CD4-positive, alpha-beta memory T cell (primary cell): ENCODE data around the gene DUSP19. TPM values are rescaled to one million over a fixed set of nuclear protein-coding genes. Genes with fewer than 3 reads are reported as not detected.
A peak's percentile ranks its signal among the peaks of the same experiment; 100 is the strongest.

Experiments used
- CTCF ChIA-PET: fragments of 350-600 bp; sonication (Branson Sonifier 250); formaldehyde crosslinking; loops from one replicate; lab custom pipeline; 2021; ENCODE audit warnings: inconsistent platforms; ENCODE audit not compliant: partially characterized antibody; lab: Charles Lee
- POLR2A ChIA-PET: fragments of 350-600 bp; sonication (Branson Sonifier 250); formaldehyde crosslinking; loops from one replicate; lab custom pipeline; 2021; ENCODE audit not compliant: partially characterized antibody; lab: Charles Lee
- DNase-seq, 5 donors: peaks; one replicate each; pipeline versions ENCODE4 v3.0.0 to v3.0.0-alpha.2; 2020 to 2022; ENCODE audit warnings: mixed read lengths in 1 of 5
- H3K27ac ChIP-seq: one replicate; pipeline ENCODE4 v1.7.0; 2013; ENCODE audit warnings: low read depth, low read length
- H3K27me3 ChIP-seq: 2 replicates; pipeline ENCODE4 v1.7.0; 2013; ENCODE audit warnings: mild to moderate bottlenecking, low read length, moderate library complexity; ENCODE audit not compliant: insufficient read depth
- H3K36me3 ChIP-seq: 2 replicates; pipeline ENCODE4 v1.7.0; 2013; ENCODE audit warnings: mild to moderate bottlenecking, low read length, moderate library complexity; ENCODE audit not compliant: insufficient read depth
- H3K4me1 ChIP-seq: 2 replicates; pipeline ENCODE4 v1.7.0; 2013; ENCODE audit warnings: mild to moderate bottlenecking, low read length, moderate library complexity; ENCODE audit not compliant: insufficient read depth
- H3K4me3 ChIP-seq, 2 donors: one replicate each; pipeline ENCODE4 v1.7.0; 2013; ENCODE audit warnings: low read length in 2 of 2, mild to moderate bottlenecking in 1 of 2
- H3K9me3 ChIP-seq, 2 donors: one replicate each; pipeline ENCODE4 v1.7.0; 2013; ENCODE audit warnings: low read length in 2 of 2, control low read depth in 1 of 2; ENCODE audit not compliant: control insufficient read depth in 1 of 2
- H3K27ac Mint-ChIP-seq, 7 donors: one replicate each; pipeline ENCODE4 v1.8.0; 2020 to 2021; ENCODE audit warnings: mixed read lengths in 7 of 7, mild to moderate bottlenecking in 6 of 7, inconsistent platforms in 3 of 7, moderate library complexity in 3 of 7
- H3K27me3 Mint-ChIP-seq, 2 donors: one replicate each; pipeline ENCODE4 v1.8.0; 2020 to 2021; ENCODE audit warnings: mixed read lengths in 2 of 2
- H3K36me3 Mint-ChIP-seq, 2 donors: one replicate each; pipeline ENCODE4 v1.8.0; 2020 to 2021; ENCODE audit warnings: mixed read lengths in 2 of 2, inconsistent platforms in 1 of 2, mild to moderate bottlenecking in 1 of 2
- H3K4me1 Mint-ChIP-seq, 4 donors: one replicate each; pipeline ENCODE4 v1.8.0; 2020 to 2021; ENCODE audit warnings: mixed read lengths in 4 of 4, mild to moderate bottlenecking in 1 of 4
- H3K4me3 Mint-ChIP-seq, 8 donors: one replicate each; pipeline ENCODE4 v1.8.0; 2020 to 2021; ENCODE audit warnings: mixed read lengths in 8 of 8, mild to moderate bottlenecking in 7 of 8, moderate library complexity in 6 of 8, inconsistent platforms in 3 of 8
- H3K9me3 Mint-ChIP-seq, 8 donors: one replicate each; pipeline ENCODE4 v1.8.0; 2020 to 2021; ENCODE audit warnings: mixed read lengths in 8 of 8, mild to moderate bottlenecking in 5 of 8, inconsistent platforms in 3 of 8, moderate library complexity in 1 of 8
- intact Hi-C: fragments of 100-400 bp; cut with micrococcal nuclease; formaldehyde crosslinking; loops from one replicate; pipeline ENCODE4 v1.15.1; 2023
- polyA plus RNA-seq, 2 donors: library from polyadenylated mRNA; unstranded; fragments of 300-500 nt; fragmentation: Illumina TruSeq; gene quantifications; one replicate each; pipeline ENCODE4 v1.2.3, GENCODE V29; 2021
- total RNA-seq, 2 experiments: library from RNA; stranded (reverse); gene quantifications; one replicate each; pipeline ENCODE4 v1.2.3, GENCODE V29; 2021

Gene DUSP19
- total and polyA plus RNA-seq, 4 experiments from 2014 or later: 0.49 to 3.7 (median 2.4) TPM

GRCh38 chr2:183068561-183068960 lies 10.0 kb upstream of the DUSP19 start:
- Histone ChIP-seq H3K27ac (no peak overlapping the region), H3K9me3 (no peaks in the 10 kb centered on the region), H3K27me3 (no peaks in the 10 kb centered on the region), H3K36me3 (no peaks in the 10 kb centered on the region), H3K4me1 (no peaks in the 10 kb centered on the region), H3K4me3 (no peak overlapping the region)
- no peaks in the 10 kb centered on the region for H3K9me3 Mint-ChIP-seq
- no peak overlapping the region for H3K27ac Mint-ChIP-seq
- H3K4me1 Mint-ChIP-seq: no peaks in the 10 kb centered on the region
- peaks cover 14 to 20% of the 10 kb centered on the region in 2 donors for H3K27me3 Mint-ChIP-seq
- intact Hi-C loops: no loop called here
- H3K36me3 Mint-ChIP-seq: no peaks in the 10 kb centered on the region
- ChIA-PET POLR2A (no interaction called here), CTCF (interaction anchor here (0.6 to 2.5 kb wide), 3 partner anchors 10 to 364 kb away, joined by 3 to 8 read pairs (median 3); partner anchors contain the start of gene DUSP19)
- DNase-seq: no peak
- no peak overlapping the region for H3K4me3 Mint-ChIP-seq

- H3K27ac Mint-ChIP-seq: no peak overlapping the region
- H3K9me3 Mint-ChIP-seq: no peaks in the 10 kb centered on the region
- CTCF ChIA-PET: interaction anchor here (0.6 to 2.5 kb wide), 3 partner anchors 9 to 365 kb away, joined by 3 to 8 read pairs (median 3); partner anchors contain the start of gene DUSP19
- Histone ChIP-seq H3K9me3 (no peaks in the 10 kb centered on the region), H3K27me3 (no peaks in the 10 kb centered on the region), H3K4me3 (no peak overlapping the region), H3K36me3 (no peaks in the 10 kb centered on the region), H3K4me1 (no peaks in the 10 kb centered on the region), H3K27ac (no peak overlapping the region)
- POLR2A ChIA-PET: no interaction called here
- no peaks in the 10 kb centered on the region for H3K4me1 Mint-ChIP-seq
- no peak overlapping the region for H3K4me3 Mint-ChIP-seq
- no peak for DNase-seq
- peaks cover 14 to 18% of the 10 kb centered on the region in 2 donors for H3K27me3 Mint-ChIP-seq
- no peaks in the 10 kb centered on the region for H3K36me3 Mint-ChIP-seq
- intact Hi-C loops: no loop called here
Measured at GRCh38 chr2:183069174-183069573, 9.4 kb upstream of the DUSP19 start.

DNA sequence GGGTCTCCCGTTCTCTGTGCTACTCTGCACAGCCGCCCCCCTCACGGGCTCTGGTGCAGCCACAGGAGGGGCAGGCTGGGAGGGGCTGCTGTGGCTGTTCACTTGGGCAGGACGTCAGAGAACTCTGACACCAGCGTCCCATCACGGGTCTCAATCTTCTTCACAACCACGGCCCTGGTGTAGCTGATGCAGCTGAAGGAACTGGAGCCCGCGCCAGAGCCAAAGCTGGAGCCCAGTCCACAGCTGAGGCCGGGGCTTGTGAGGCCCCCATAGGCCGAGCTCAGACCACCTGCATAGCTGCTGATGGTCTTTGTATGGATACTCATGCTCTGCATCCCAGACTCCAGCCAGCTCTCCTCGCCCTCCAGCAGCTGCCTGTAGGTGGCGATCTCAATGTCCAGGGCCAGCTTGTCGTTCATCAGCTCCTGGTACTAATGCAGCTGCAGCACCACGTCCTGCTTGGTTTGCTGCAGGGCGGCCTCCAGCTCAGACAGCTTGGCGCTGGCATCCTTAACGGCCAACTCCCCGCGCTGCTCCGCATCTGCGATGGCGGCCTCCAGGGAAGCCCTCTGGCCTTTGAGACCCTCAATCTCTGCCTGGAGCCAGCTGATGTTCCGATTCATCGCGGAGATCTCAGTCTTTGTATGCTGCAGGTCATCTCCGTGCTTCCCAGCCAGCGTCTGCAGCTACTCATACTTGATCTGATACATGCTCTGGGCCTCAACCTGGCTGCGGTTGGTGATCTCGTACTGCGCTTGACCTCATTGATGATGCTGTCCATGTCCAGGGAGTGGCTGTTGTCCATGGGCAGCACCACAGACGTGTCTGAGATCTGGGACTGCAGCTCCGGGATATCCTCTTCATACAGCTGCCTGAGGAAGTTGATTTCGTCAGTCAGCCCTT lies 7.4 kb upstream of the DUSP19 start:
- Histone ChIP-seq H3K27ac (no peak overlapping the region), H3K36me3 (no peaks in the 10 kb centered on the region), H3K4me3 (no peak overlapping the region), H3K9me3 (no peaks in the 10 kb centered on the region), H3K27me3 (no peaks in the 10 kb centered on the region), H3K4me1 (no peaks in the 10 kb centered on the region)
- Mint-ChIP-seq H3K4me3 (no peak overlapping the region), H3K9me3 (no peaks in the 10 kb centered on the region), H3K4me1 (no peaks in the 10 kb centered on the region), H3K36me3 (no peaks in the 10 kb centered on the region), H3K27ac (peak overlapping the region in 1 of 7 donors; percentile 51), H3K27me3 (peaks cover 12 to 16% of the 10 kb centered on the region in 2 donors)
- intact Hi-C loops: no loop called here
- CTCF ChIA-PET: interaction anchor here (0.7 to 1.3 kb wide), 3 partner anchors 8 to 23 kb away, joined by 3 read pairs; no protein-coding TSS in a partner anchor
- no peak for DNase-seq
- POLR2A ChIA-PET: interaction anchor here (1.3 kb wide), 1 partner anchor 54 kb away, joined by 3 read pairs; no protein-coding TSS in a partner anchor

GRCh38 chr2:183072177-183072576 lies 6.4 kb upstream of the DUSP19 start:
- Mint-ChIP-seq H3K36me3 (no peaks in the 10 kb centered on the region), H3K27ac (no peak overlapping the region), H3K4me3 (no peak overlapping the region), H3K27me3 (peaks cover 8 to 12% of the 10 kb centered on the region in 2 donors), H3K9me3 (no peaks in the 10 kb centered on the region), H3K4me1 (no peaks in the 10 kb centered on the region)
- Histone ChIP-seq H3K4me3 (no peak overlapping the region), H3K4me1 (no peaks in the 10 kb centered on the region), H3K27me3 (no peaks in the 10 kb centered on the region), H3K27ac (no peak overlapping the region), H3K9me3 (no peaks in the 10 kb centered on the region), H3K36me3 (no peaks in the 10 kb centered on the region)
- intact Hi-C loops: no loop called here
- ChIA-PET CTCF (no interaction called here), POLR2A (no interaction called here)
- DNase-seq: no peak

GRCh38 chr2:183078163-183078463 lies 434 bp upstream of the DUSP19 start:
- intact Hi-C loops: loop anchor here (1.0 kb wide), 2 partner anchors 40 to 46 kb away; partner anchors contain the start of genes NCKAP1 and NUP35
- Mint-ChIP-seq H3K4me1 (peaks cover 4 to 16% (median 8%) of the 10 kb centered on the region in 4 donors), H3K4me3 (peak overlapping the region; percentile 94 to 98 (median 95)), H3K27me3 (no peaks in the 10 kb centered on the region), H3K9me3 (no peaks in the 10 kb centered on the region), H3K36me3 (peaks cover 0 to 10% of the 10 kb centered on the region in 2 donors), H3K27ac (peak overlapping the region; percentile 30 to 94 (median 86))
- Histone ChIP-seq H3K4me1 (peaks cover 11% of the 10 kb centered on the region), H3K4me3 (peak overlapping the region; percentile 75 to 88), H3K27me3 (no peaks in the 10 kb centered on the region), H3K36me3 (no peaks in the 10 kb centered on the region), H3K27ac (peak overlapping the region; percentile 41), H3K9me3 (no peaks in the 10 kb centered on the region)
- ChIA-PET CTCF (interaction anchor here (1.4 to 2.0 kb wide), 3 partner anchors 9 to 98 kb away, joined by 3 to 8 read pairs (median 4); no protein-coding TSS in a partner anchor), POLR2A (interaction anchor here (1.0 to 1.8 kb wide), 3 partner anchors 41 to 47 kb away, joined by 3 to 6 read pairs (median 5); no protein-coding TSS in a partner anchor)
- no peak for DNase-seq

- no peaks in the 10 kb centered on the region for H3K27me3 ChIP-seq
- Mint-ChIP-seq H3K36me3 (peaks cover 0 to 10% of the 10 kb centered on the region in 2 donors), H3K4me1 (peaks cover 4 to 16% (median 8%) of the 10 kb centered on the region in 4 donors), H3K27ac (peak overlapping the region in 6 of 7 donors; percentile 80 to 94 (median 88)), H3K9me3 (no peaks in the 10 kb centered on the region), H3K27me3 (no peaks in the 10 kb centered on the region), H3K4me3 (peak overlapping the region; percentile 94 to 98 (median 95))
- intact Hi-C loops: no loop called here
- no peak for DNase-seq
- ChIA-PET CTCF (interaction anchor here (1.0 to 2.0 kb wide), 4 partner anchors 8 to 99 kb away, joined by 3 to 8 read pairs (median 4); no protein-coding TSS in a partner anchor), POLR2A (interaction anchor here (1.0 to 1.8 kb wide), 5 partner anchors 42 to 364 kb away, joined by 3 to 6 read pairs (median 5); partner anchors contain the start of gene NUP35)
- H3K4me3 ChIP-seq: peak overlapping the region; percentile 75 to 88
- peak overlapping the region; percentile 41 for H3K27ac ChIP-seq
- H3K4me1 ChIP-seq: peaks cover 11% of the 10 kb centered on the region
- H3K9me3 ChIP-seq: no peaks in the 10 kb centered on the region
- no peaks in the 10 kb centered on the region for H3K36me3 ChIP-seq
Measured at GRCh38 chr2:183079139-183079775, 710 bp downstream of the DUSP19 start.

DNA sequence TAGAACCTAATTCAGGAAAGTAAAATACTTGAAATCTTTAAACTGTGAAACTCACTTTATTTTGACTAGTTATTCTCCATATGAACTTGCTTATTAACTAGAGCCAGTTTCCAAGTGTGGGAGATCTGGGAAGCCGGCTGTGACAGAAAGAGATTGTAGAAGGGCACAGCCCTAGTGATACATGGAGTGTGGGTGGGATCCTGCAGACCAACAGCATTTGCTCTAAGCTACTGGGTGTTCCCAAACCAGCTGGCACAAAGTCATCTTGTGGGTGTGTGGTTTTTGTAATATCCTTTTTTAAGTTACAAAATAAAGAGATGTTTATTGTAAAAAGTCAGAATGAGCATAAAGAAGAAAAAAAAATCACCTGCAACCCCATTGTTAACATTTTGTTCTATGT lies 3.4 kb downstream of the DUSP19 start:
- intact Hi-C loops: no loop called here
- CTCF ChIA-PET: no interaction called here
- Mint-ChIP-seq H3K4me3 (no peak overlapping the region), H3K27me3 (no peaks in the 10 kb centered on the region), H3K36me3 (peaks cover 0 to 10% of the 10 kb centered on the region in 2 donors), H3K27ac (no peak overlapping the region), H3K9me3 (no peaks in the 10 kb centered on the region), H3K4me1 (peaks cover 4 to 16% (median 8%) of the 10 kb centered on the region in 4 donors)
- no peaks in the 10 kb centered on the region for H3K36me3 ChIP-seq
- POLR2A ChIA-PET: no interaction called here
- no peak for DNase-seq
- H3K27me3 ChIP-seq: no peaks in the 10 kb centered on the region
- no peak overlapping the region for H3K27ac ChIP-seq
- peaks cover 11% of the 10 kb centered on the region for H3K4me1 ChIP-seq
- no peak overlapping the region for H3K4me3 ChIP-seq
- no peaks in the 10 kb centered on the region for H3K9me3 ChIP-seq
